ENCODE results near the gene CDHR2. TPM values are rescaled to one million over a fixed set of nuclear protein-coding genes. Genes with fewer than 3 reads are reported as not detected.

CDHR2 gene
- total RNA-seq, 1 experiment from 2014 or later, result 0.10 TPM

- POLR2A ChIA-PET, result no interaction called here
- peaks cover 0 to 7% of the 10 kb centered on the region in 2 experiments; a peak in 1 of 4 replicates for H3K4me1 ChIP-seq (ENCODE audit: control insufficient read depth in 1 of 2, insufficient read depth in 2 of 2, low read length in 2 of 2)
- no peak overlapping the region for H3K27ac ChIP-seq (ENCODE audit: low read depth, low read length)
- ATAC-seq (no peak), DNase-seq (ENCODE audit: low read depth, low spot score) (no peak)
- BruUV-seq (replicated peaks), result no TSS peak
- RAD21 ChIA-PET (ENCODE audit: low non-redundant PET in 1 of 2, low total read pairs in 2 of 2, uncharacterized antibody in 2 of 2, unreplicated experiment in 2 of 2), result interaction anchor here in 1 of 2 experiments (0.5 kb wide), 1 partner anchor 30 kb away, joined by 3 read pairs; no protein-coding TSS in a partner anchor
- no peaks in the 10 kb centered on the region for H3K36me3 ChIP-seq (ENCODE audit: control insufficient read depth in 1 of 2, insufficient read depth in 2 of 2, low read length in 2 of 2)
- no peaks in the 10 kb centered on the region for H3K9me3 ChIP-seq (ENCODE audit: control insufficient read depth in 1 of 2, insufficient read depth in 1 of 2, low read depth in 1 of 2, low read length in 2 of 2)
- H2AFZ ChIP-seq (ENCODE audit: low read depth, low read length, poor library complexity, severe bottlenecking), result no peak overlapping the region
- H3K4me2 ChIP-seq (ENCODE audit: low read length), result no peak overlapping the region
- no peaks in the 10 kb centered on the region for H3K9me2 ChIP-seq (ENCODE audit: insufficient read depth)
- no peak for TF ChIP-seq YY1 (IDR thresholded peaks at IDR 0.05; ENCODE audit: extremely low read depth, insufficient replicate concordance, low read depth, low read length)
- no peak for TF ChIP-seq CBX3 (IDR thresholded peaks at IDR 0.05; ENCODE audit: low read depth)
- peak; percentile 9 to 31 (median 20); a peak in 3 of 6 replicates for TF ChIP-seq CTCF (IDR thresholded peaks at IDR 0.05 in 2 of 3, conservative IDR thresholded peaks at IDR 0.05 in 1 of 3; ENCODE audit: borderline replicate concordance in 1 of 3, insufficient read depth in 1 of 3, low read depth in 2 of 3, low read length in 2 of 3)
- peak; percentile 27; the same call in 1 of the 2 replicates for TF ChIP-seq RAD21 (IDR thresholded peaks at IDR 0.05; ENCODE audit: low read depth)
- TF ChIP-seq POLR2AphosphoS5 (IDR thresholded peaks at IDR 0.05; ENCODE audit: low read depth, low read length), result no peak
- TF ChIP-seq POLR2A (IDR thresholded peaks at IDR 0.05; ENCODE audit: borderline replicate concordance, extremely low read depth, insufficient read depth, insufficient read length), result no peak
- TF ChIP-seq JUND (IDR thresholded peaks at IDR 0.05), result no peak
- no peak for TF ChIP-seq ZNF274 (IDR thresholded peaks at IDR 0.05; ENCODE audit: low read depth, low read length)
- H4K20me1 ChIP-seq (ENCODE audit: insufficient read depth), result no peaks in the 10 kb centered on the region
- no peaks in the 10 kb centered on the region for H3K79me2 ChIP-seq (ENCODE audit: insufficient read depth, low read length)
- CTCF ChIA-PET, result interaction anchor here (1.1 to 1.5 kb wide), 3 partner anchors 8 to 153 kb away, joined by 3 to 6 read pairs (median 4); partner anchors contain the start of gene CLTB
- intact Hi-C loops (cut with micrococcal nuclease), result loop anchor here (2.0 kb wide), 1 partner anchor 153 kb away; the partner anchor contains the start of gene CLTB
- H3K9ac ChIP-seq (ENCODE audit: low read length), result no peak overlapping the region
- no peaks in the 10 kb centered on the region for H3K27me3 ChIP-seq (ENCODE audit: insufficient read depth, low read length)
- no peak overlapping the region for H3K4me3 ChIP-seq (replicated peaks in 1 of 2; ENCODE audit: low read depth in 1 of 2, low read length in 2 of 2)
These were observed 20.9 kb downstream of the CDHR2 start for GRCh38 chr5:176570044-176570443.

Measured in HCT116 (cell line).